WTC11 (cell line): Measurements from ENCODE around the gene KCNMA1.

Experiments used
- CTCF ChIP-seq: fragments of 200-600 bp; IDR thresholded peaks from 2 replicates; pipeline ENCODE4 v1.8.0; 2022; ENCODE audit warnings: antibody characterized with exemption
- ELF4 ChIP-seq: sonication (generic); formaldehyde crosslinking; IDR thresholded peaks from 2 replicates; pipeline ENCODE4 v1.8.1; 2022; ENCODE audit warnings: low read depth, mild to moderate bottlenecking, moderate library complexity, missing genetic modification reagents
- FOXP4 ChIP-seq: sonication (generic); formaldehyde crosslinking; IDR thresholded peaks from 2 replicates; pipeline ENCODE4 v1.8.0; 2022; ENCODE audit warnings: mild to moderate bottlenecking, missing genetic modification reagents
- GRHL2 ChIP-seq: fragments of 250-450 bp; sonication (Bioruptor Pico); IDR thresholded peaks from 2 replicates; pipeline ENCODE4 v1.8.0; 2022; ENCODE audit warnings: mild to moderate bottlenecking, moderate library complexity; ENCODE audit not compliant: insufficient replicate concordance, severe bottlenecking
- MYBL2 ChIP-seq: sonication (generic); formaldehyde crosslinking; IDR thresholded peaks from 2 replicates; pipeline ENCODE4 v1.8.1; 2023; ENCODE audit warnings: mild to moderate bottlenecking, moderate library complexity, missing genetic modification reagents
- RELA ChIP-seq: sonication (generic); formaldehyde crosslinking; IDR thresholded peaks from 2 replicates; pipeline ENCODE4 v1.8.1; 2022; ENCODE audit warnings: missing genetic modification reagents, mild to moderate bottlenecking, borderline replicate concordance

GRCh38 chr10:77600640-77601039 lies 37.0 kb downstream of the KCNMA1 start:
- TF ChIP-seq FOXP4 (CRISPR knock-in tag) (no peak), CTCF (no peak), GRHL2 (CRISPR knock-in tag) (no peak), RELA (CRISPR knock-in tag) (no peak), ELF4 (CRISPR knock-in tag) (no peak), MYBL2 (CRISPR knock-in tag) (no peak)
